Activated T-cell treated with anti-CD3 and anti-CD28 coated beads, Interleukin-2, amount 50 U/mL, for 1 hour (primary cell): ENCODE results near the gene MFSD11.
"Not testable (repeated sequence)": the region's sequence is repeated elsewhere in the genome, so short reads cannot be mapped to it uniquely, and the experiment has no call there.

Experiments
- DNase-seq: peaks from one replicate; pipeline ENCODE4 v3.0.0-alpha.2; 2020

The MFSD11 gene

GRCh38 chr17:76808326-76808725 lies 70.4 kb downstream of the MFSD11 start:
- no peak for DNase-seq

- no peak for DNase-seq
Measured at GRCh38 chr17:76810956-76811355, 73.0 kb downstream of the MFSD11 start.

GRCh38 chr17:76811834-76812233 lies 73.9 kb downstream of the MFSD11 start:
- DNase-seq, result no peak

- DNase-seq, result no peak
Measured at GRCh38 chr17:76812263-76812662, 74.3 kb downstream of the MFSD11 start.

GRCh38 chr17:76812968-76813367 lies 75.0 kb downstream of the MFSD11 start:
- no peak for DNase-seq

- not testable (repeated sequence) for DNase-seq
Measured at GRCh38 chr17:76815907-76816589, 78.1 kb downstream of the MFSD11 start.

GRCh38 chr17:76816590-76817135 lies 78.7 kb downstream of the MFSD11 start:
- DNase-seq, result peak; percentile 64

GRCh38 chr17:76820039-76820438 lies 82.1 kb downstream of the MFSD11 start:
- no peak for DNase-seq

GRCh38 chr17:76820561-76820960 lies 82.6 kb downstream of the MFSD11 start:
- DNase-seq, result no peak

- no peak for DNase-seq
Measured at GRCh38 chr17:76822184-76822778, 84.4 kb downstream of the MFSD11 start.

- no peak for DNase-seq
Measured at GRCh38 chr17:76824093-76824492, 86.2 kb downstream of the MFSD11 start.

- no peak for DNase-seq
Measured at GRCh38 chr17:76826330-76827068, 88.6 kb downstream of the MFSD11 start.

GRCh38 chr17:76827736-76828135 lies 89.8 kb downstream of the MFSD11 start:
- DNase-seq, result no peak
